GM21360 (cell line): ENCODE data around the gene PFDN6.
"Not testable (repeated sequence)": the region's sequence is repeated elsewhere in the genome, so short reads cannot be mapped to it uniquely, and the experiment has no call there.

Experiments used
- ATAC-seq: cut with Tn5 transposase; IDR thresholded peaks from one replicate; pipeline ENCODE4 v1.9.1; 2021; ENCODE audit warnings: mild to moderate bottlenecking, moderate library complexity; ENCODE audit not compliant: unreplicated experiment

Gene PFDN6

GRCh38 chr6:33288921-33289783, at the start of gene PFDN6, which contains the start of gene WDR46:
TSS of gene PFDN6 (plus strand) at chr6:33289601. CDS start at chr6:33289857, 256 bp downstream.
TSS of gene WDR46 (minus strand) at chr6:33289239. CDS start at chr6:33289170, 69 bp downstream.
- peak; percentile 69 for ATAC-seq

GRCh38 chr6:33241968-33242367, 47.4 kb upstream of the PFDN6 start:
- ATAC-seq: no peak

- no peak for ATAC-seq
These were observed 45.9 kb upstream of the PFDN6 start for GRCh38 chr6:33243476-33243875.

GRCh38 chr6:33247977-33248642, 41.3 kb upstream of the PFDN6 start:
- peak; percentile 45 for ATAC-seq

- peak; percentile 11 for ATAC-seq
These were observed 40.8 kb upstream of the PFDN6 start for GRCh38 chr6:33248643-33248931.

- peak; percentile 87 for ATAC-seq
These were observed 40.3 kb upstream of the PFDN6 start for GRCh38 chr6:33248932-33249731.

- ATAC-seq: no peak
These were observed 39.4 kb upstream of the PFDN6 start for GRCh38 chr6:33249732-33250630.

- ATAC-seq: no peak
These were observed 38.7 kb upstream of the PFDN6 start for GRCh38 chr6:33250731-33251130.

- ATAC-seq: no peak
These were observed 37.9 kb upstream of the PFDN6 start for GRCh38 chr6:33251395-33252012.

GRCh38 chr6:33252759-33253158, 36.6 kb upstream of the PFDN6 start:
- no peak for ATAC-seq

- ATAC-seq: no peak
These were observed 34.8 kb upstream of the PFDN6 start for GRCh38 chr6:33254591-33254990.

GRCh38 chr6:33259032-33259431, 30.4 kb upstream of the PFDN6 start:
- ATAC-seq: no peak

- not testable (repeated sequence) for ATAC-seq
These were observed 26.9 kb upstream of the PFDN6 start for GRCh38 chr6:33262490-33262889.

- no peak for ATAC-seq
These were observed 25.4 kb upstream of the PFDN6 start for GRCh38 chr6:33264015-33264414.

GRCh38 chr6:33271117-33271467, 18.3 kb upstream of the PFDN6 start:
- no peak for ATAC-seq

- ATAC-seq: peak; percentile 73
These were observed 17.7 kb upstream of the PFDN6 start, which contains the start of the genes RPS18 and VPS52 for GRCh38 chr6:33271468-33272274. TSS of gene RPS18 (plus strand) at chr6:33272075. CDS start at chr6:33272120, 45 bp downstream. TSS of gene VPS52 (minus strand) at chr6:33271876. CDS start at chr6:33271675, 201 bp downstream.

- no peak for ATAC-seq
These were observed 16.9 kb upstream of the PFDN6 start for GRCh38 chr6:33272275-33273128.
